GM12875 (cell line): Measurements from ENCODE around the gene ZSCAN25.
"Not testable (repeated sequence)": the region's sequence is repeated elsewhere in the genome, so short reads cannot be mapped to it uniquely, and the experiment has no call there.

ENCODE experiments used
- H3K4me3 ChIP-seq: one replicate; pipeline ENCODE4 v1.5.1; 2011; ENCODE audit warnings: low read depth, low read length, control low read depth
- CTCF ChIP-seq: IDR thresholded peaks from 2 replicates; pipeline ENCODE4 v1.5.1; 2011; ENCODE audit warnings: low read depth, mild to moderate bottlenecking, control low read depth, inconsistent platforms, low read length, moderate library complexity, borderline replicate concordance; ENCODE audit not compliant: insufficient read depth

Gene ZSCAN25

GRCh38 chr7:99625961-99626360 is 9.2 kb downstream of the ZSCAN25 start:
- no peak for TF ChIP-seq CTCF
- H3K4me3 ChIP-seq, result no peak overlapping the region

- H3K4me3 ChIP-seq, result no peak overlapping the region
- no peak for TF ChIP-seq CTCF
These were observed 9.9 kb downstream of the ZSCAN25 start for GRCh38 chr7:99626661-99627060.

DNA sequence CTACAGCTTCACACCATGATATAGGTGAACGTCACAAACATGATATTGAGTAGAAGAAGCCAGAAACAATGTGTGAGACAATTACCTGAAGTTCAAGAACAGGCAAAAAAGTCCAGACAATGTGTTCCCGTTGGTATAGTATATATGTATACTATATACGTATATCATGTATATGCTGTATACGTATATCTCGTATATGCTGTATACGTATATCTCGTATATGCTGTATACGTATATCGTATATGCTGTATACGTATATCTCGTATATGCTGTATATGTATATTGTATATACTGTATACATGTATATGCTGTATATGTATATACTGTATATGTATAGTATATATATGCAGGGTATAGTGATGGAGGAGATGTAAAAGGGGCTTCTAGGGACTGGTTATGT is 10.8 kb downstream of the ZSCAN25 start:
- H3K4me3 ChIP-seq, result no peak overlapping the region
- TF ChIP-seq CTCF, result no peak

GRCh38 chr7:99628471-99629465 is 12.0 kb downstream of the ZSCAN25 start:
- no peak for TF ChIP-seq CTCF
- no peak overlapping the region for H3K4me3 ChIP-seq

- H3K4me3 ChIP-seq, result no peak overlapping the region
These were observed 12.9 kb downstream of the ZSCAN25 start for GRCh38 chr7:99629643-99630042.

DNA sequence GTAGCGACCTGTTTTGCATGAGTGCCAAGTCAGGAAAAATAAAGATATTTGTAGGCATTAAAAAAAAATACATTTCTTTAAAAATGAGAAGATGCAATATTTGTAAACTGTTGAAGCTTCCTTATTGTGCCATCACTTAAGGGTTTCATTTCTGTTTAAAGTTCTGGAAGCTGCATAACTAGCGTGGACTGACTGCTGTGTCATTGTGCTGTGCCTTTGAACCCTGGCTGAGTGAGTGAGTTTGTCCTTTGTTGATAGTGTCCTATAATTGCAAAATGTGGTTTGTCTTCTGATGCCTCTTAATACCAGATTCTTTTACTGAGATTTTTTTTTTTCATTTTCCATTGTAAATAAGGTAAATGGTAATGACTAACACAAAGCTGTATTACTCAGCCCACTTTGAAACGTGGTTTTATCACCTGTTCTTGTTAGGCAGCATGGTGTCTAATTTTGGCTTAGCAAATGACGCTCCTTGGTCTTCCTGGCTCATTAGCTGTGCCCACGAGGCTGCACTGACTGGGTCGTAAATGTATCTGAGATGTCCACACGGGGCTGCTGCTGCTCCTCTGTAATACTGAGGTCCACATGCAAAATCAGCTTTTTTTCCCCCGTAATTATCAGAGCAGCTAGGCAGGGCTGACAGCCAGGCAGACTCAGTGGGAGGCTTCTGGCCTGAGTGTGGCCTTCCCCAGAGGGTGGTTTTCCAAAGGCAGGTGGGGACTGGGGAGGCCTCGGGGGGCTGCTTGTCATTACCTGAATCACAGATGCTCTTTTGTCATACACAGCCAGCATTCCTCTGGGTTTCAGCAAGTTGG is 14.8 kb downstream of the ZSCAN25 start:
- no peak for TF ChIP-seq CTCF
- no peak overlapping the region for H3K4me3 ChIP-seq

More at GRCh38 chr7:99629643-99630042, 12.9 kb downstream of the ZSCAN25 start:
- no peak for TF ChIP-seq CTCF

- H3K4me3 ChIP-seq, result not testable (repeated sequence)
These were observed 20.7 kb downstream of the ZSCAN25 start for GRCh38 chr7:99637414-99637813.
